ENCODE measurements around the gene FMO4. TPM values are rescaled to one million over a fixed set of nuclear protein-coding genes. Genes with fewer than 3 reads are reported as not detected.
A peak's percentile ranks its signal among the peaks of the same experiment; 100 is the strongest.

The FMO4 gene
- total and polyA plus RNA-seq, 2 experiments from 2014 or later, result 3.1 to 3.4 TPM

DNA sequence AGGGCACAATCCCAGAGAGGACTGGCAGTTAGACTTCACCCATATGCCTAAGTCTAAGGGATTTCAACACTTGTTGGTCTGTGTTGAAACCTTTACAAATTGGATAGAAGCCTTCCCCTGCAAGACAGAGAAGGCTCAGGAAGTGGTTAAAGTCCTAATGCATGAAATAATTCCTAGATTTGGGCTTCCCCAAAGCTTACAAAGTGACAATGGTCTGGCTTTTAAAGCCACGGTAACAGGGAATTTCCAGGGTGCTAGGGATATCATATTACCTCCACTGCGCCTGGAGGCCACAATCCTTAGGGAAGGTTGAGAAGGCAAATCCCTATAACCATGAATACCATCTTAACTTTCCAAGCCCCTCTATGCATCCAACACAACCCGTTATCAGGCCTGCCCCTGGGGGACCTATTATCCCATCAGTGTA, 3.3 kb upstream of the FMO4 start:
- ATAC-seq, result no peak
- TF ChIP-seq POLR2AphosphoS5 (IDR thresholded peaks at IDR 0.05; ENCODE audit: low read depth), result no peak
- no peak for TF ChIP-seq ZNF114 (CRISPR knock-in tag; IDR thresholded peaks at IDR 0.05)
- TF ChIP-seq EZH2phosphoT487 (IDR thresholded peaks at IDR 0.05; ENCODE audit: unreplicated experiment), result no peak
- no peak for TF ChIP-seq CREB1 (CRISPR knock-in tag; IDR thresholded peaks at IDR 0.05; ENCODE audit: low read depth)
- TF ChIP-seq, protein P1, sequence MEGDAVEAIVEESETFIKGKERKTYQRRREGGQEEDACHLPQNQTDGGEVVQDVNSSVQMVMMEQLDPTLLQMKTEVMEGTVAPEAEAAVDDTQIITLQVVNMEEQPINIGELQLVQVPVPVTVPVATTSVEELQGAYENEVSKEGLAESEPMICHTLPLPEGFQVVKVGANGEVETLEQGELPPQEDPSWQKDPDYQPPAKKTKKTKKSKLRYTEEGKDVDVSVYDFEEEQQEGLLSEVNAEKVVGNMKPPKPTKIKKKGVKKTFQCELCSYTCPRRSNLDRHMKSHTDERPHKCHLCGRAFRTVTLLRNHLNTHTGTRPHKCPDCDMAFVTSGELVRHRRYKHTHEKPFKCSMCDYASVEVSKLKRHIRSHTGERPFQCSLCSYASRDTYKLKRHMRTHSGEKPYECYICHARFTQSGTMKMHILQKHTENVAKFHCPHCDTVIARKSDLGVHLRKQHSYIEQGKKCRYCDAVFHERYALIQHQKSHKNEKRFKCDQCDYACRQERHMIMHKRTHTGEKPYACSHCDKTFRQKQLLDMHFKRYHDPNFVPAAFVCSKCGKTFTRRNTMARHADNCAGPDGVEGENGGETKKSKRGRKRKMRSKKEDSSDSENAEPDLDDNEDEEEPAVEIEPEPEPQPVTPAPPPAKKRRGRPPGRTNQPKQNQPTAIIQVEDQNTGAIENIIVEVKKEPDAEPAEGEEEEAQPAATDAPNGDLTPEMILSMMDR (conservative IDR thresholded peaks at IDR 0.05; ENCODE audit: low read depth in 2 of 2), result no peak
- no peak for TF ChIP-seq ZNF331 (CRISPR knock-in tag; IDR thresholded peaks at IDR 0.05; ENCODE audit: low read depth)
- no peak for TF ChIP-seq STAT1 (IDR thresholded peaks at IDR 0.05; ENCODE audit: unreplicated experiment)
- TF ChIP-seq, protein P2, sequence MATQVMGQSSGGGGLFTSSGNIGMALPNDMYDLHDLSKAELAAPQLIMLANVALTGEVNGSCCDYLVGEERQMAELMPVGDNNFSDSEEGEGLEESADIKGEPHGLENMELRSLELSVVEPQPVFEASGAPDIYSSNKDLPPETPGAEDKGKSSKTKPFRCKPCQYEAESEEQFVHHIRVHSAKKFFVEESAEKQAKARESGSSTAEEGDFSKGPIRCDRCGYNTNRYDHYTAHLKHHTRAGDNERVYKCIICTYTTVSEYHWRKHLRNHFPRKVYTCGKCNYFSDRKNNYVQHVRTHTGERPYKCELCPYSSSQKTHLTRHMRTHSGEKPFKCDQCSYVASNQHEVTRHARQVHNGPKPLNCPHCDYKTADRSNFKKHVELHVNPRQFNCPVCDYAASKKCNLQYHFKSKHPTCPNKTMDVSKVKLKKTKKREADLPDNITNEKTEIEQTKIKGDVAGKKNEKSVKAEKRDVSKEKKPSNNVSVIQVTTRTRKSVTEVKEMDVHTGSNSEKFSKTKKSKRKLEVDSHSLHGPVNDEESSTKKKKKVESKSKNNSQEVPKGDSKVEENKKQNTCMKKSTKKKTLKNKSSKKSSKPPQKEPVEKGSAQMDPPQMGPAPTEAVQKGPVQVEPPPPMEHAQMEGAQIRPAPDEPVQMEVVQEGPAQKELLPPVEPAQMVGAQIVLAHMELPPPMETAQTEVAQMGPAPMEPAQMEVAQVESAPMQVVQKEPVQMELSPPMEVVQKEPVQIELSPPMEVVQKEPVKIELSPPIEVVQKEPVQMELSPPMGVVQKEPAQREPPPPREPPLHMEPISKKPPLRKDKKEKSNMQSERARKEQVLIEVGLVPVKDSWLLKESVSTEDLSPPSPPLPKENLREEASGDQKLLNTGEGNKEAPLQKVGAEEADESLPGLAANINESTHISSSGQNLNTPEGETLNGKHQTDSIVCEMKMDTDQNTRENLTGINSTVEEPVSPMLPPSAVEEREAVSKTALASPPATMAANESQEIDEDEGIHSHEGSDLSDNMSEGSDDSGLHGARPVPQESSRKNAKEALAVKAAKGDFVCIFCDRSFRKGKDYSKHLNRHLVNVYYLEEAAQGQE (IDR thresholded peaks at IDR 0.05; ENCODE audit: unreplicated experiment), result no peak
- TF ChIP-seq, protein P3, sequence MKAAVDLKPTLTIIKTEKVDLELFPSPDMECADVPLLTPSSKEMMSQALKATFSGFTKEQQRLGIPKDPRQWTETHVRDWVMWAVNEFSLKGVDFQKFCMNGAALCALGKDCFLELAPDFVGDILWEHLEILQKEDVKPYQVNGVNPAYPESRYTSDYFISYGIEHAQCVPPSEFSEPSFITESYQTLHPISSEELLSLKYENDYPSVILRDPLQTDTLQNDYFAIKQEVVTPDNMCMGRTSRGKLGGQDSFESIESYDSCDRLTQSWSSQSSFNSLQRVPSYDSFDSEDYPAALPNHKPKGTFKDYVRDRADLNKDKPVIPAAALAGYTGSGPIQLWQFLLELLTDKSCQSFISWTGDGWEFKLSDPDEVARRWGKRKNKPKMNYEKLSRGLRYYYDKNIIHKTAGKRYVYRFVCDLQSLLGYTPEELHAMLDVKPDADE (IDR thresholded peaks at IDR 0.05), result no peak
- no peak for TF ChIP-seq NANOG (IDR thresholded peaks at IDR 0.05; ENCODE audit: borderline replicate concordance)
- no peaks in the 10 kb centered on the region for H3K27me3 ChIP-seq (ENCODE audit: insufficient read depth)
- no peaks in the 10 kb centered on the region; the same call in 1 of the 2 replicates for H3F3A ChIP-seq (replicated peaks; ENCODE audit: low read depth)
- no peaks in the 10 kb centered on the region for H3K27me3 Mint-ChIP-seq (ENCODE audit: insufficient read depth, low read depth, poor library complexity)
- H3K4me3 Mint-ChIP-seq, result no peak overlapping the region
- peaks cover 35% of the 10 kb centered on the region for H3K4me1 Mint-ChIP-seq
- DNase-seq (ENCODE audit: low spot score), result peak; percentile 51
- peaks cover 27% of the 10 kb centered on the region for H3K9me2 ChIP-seq (ENCODE audit: insufficient read depth)
- no peaks in the 10 kb centered on the region for H4K20me1 ChIP-seq (replicated peaks; ENCODE audit: insufficient read depth)
- H3K27ac Mint-ChIP-seq, result no peak overlapping the region
- H3K27ac ChIP-seq (ENCODE audit: low read depth), result no peak overlapping the region
- no peaks in the 10 kb centered on the region for H3K79me2 ChIP-seq (replicated peaks; ENCODE audit: insufficient read depth)
- H3K4me3 ChIP-seq, result no peak overlapping the region
- no peak overlapping the region for H3K4me2 ChIP-seq
- H3K36me3 ChIP-seq (ENCODE audit: insufficient read depth), result no peaks in the 10 kb centered on the region
- 0 out of 2 replicates have a peak overlapping the region, but pooled peaks have one; percentile 67 for H2AFZ ChIP-seq
- H3K36me3 Mint-ChIP-seq (ENCODE audit: low read depth), result 0 out of 3 replicates have a peak, but pooled peaks cover 3% of the 10 kb centered on the region
- H3K4me1 ChIP-seq (ENCODE audit: insufficient read depth), result peaks cover 26% of the 10 kb centered on the region
- H3K9me3 Mint-ChIP-seq, result no peaks in the 10 kb centered on the region

Data from GM23338 (cell line).